ENCODE measurements around the gene B4GALT3. TPM values are rescaled to one million over a fixed set of nuclear protein-coding genes. Genes with fewer than 3 reads are reported as not detected.

The B4GALT3 gene
- total and polyA plus RNA-seq, 5 experiments from 2014 or later, result 35.4 to 97.4 (median 49.9) TPM

DNA sequence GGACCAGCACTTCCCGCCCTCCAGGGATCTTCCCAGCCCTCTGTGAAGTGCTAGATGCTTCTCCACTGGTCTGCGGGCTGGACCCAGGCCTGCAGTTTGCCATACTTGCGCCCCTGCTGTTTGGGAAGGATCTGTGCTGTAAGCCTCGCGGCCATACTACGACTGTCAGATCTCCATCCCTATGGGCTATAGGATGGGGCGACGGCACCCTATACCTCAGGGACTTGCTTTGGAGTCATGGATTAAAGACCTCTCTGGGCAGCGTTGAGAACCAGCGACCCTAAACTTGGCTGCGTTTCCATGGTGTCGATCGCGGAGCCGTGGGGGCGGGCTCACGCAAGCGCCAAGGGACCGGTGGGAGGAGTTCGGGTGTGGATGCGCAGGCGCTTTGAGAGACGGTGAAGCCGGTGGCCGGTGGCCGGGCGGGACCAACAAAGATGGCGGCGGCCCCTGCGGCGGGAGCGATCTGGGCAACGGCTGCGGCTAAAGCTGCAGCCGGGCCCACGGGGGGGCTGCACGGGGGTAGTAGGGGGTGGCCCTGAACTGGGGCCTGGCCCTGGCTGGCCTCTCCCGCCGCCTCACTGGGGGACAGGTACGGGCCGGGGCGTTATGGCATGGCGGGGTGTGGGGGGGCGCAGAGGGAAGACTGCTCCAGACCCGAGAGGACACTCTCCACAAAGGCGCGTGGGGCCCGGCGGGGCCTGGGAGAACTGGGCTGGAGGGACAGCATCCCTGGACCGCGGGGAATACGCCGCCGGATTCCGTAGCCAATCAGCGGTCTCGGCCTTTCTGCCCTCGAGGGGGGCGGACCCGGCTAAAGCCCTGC, 18.0 kb downstream of the B4GALT3 start, which contains the start of gene USP21:
USP21 (plus strand) TSS at position 414 of the 826 bp plus-strand sequence. CDS start 1,141 bp downstream, outside the sequence.
- H3K4me3 Mint-ChIP-seq, result peak within 1 kb of the TSS; percentile 88 to 97 (median 93)
- H3K9me3 Mint-ChIP-seq, result no peaks in the 10 kb centered on the region
- POLR2A ChIA-PET, result interaction anchor here (0.9 to 2.6 kb wide), 6 partner anchors 9 to 43 kb away, joined by 3 to 12 read pairs (median 4); partner anchors contain the start of genes B4GALT3, NDUFS2, NIT1 and PFDN2
- peak within 1 kb of the TSS; percentile 89 to 97 (median 96) for H3K27ac Mint-ChIP-seq
- DNase-seq, result peak; percentile 85 to 95 (median 91)
- ATAC-seq, result peak; percentile 89 to 90
- peaks cover 35 to 76% (median 66%) of the 10 kb centered on the region in 4 donors for H3K4me1 Mint-ChIP-seq
- peaks cover 0 to 46% (median 14%) of the 10 kb centered on the region in 3 donors for H3K36me3 Mint-ChIP-seq
- H3K27me3 Mint-ChIP-seq, result no peaks in the 10 kb centered on the region

DNA sequence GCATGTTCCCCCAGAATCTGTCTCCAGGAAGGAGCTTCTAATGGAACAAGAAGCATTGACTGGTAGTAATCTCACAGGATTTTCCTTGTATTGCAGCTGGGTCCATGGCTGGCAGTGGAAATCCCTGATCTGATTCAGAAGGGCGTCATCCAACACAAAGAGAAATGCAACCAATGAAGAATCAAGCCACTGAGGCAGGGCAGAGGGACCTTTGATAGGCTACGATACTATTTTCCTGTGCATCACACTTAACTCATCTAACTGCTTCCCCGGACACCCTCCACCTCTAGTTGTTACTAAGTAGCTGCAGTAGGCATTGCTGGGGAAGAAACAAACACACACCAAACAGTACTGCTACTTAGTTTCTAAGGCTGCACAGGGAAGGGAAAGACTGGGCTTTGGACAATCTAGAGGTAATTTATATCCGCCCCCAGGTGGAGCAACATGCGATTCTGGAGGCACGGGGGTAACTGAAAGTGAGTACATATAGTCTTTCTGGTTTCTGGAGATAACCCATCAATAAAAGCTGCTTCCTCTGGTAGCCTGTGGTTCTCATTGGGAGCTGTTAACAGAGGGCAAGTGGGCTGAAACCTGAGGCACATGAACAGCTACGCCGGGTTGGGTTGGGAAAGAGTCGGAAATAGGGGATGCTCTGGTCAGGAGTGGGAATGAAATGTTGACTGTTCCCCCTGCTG, 18.8 kb downstream of the B4GALT3 start:
- ATAC-seq, result no peak
- Mint-ChIP-seq H3K4me1 (peaks cover 38 to 80% (median 68%) of the 10 kb centered on the region in 4 donors), H3K4me3 (peak overlapping the region; percentile 88 to 97 (median 93)), H3K27ac (peak overlapping the region; percentile 89 to 97 (median 96)), H3K36me3 (peaks cover 5 to 37% (median 10%) of the 10 kb centered on the region in 3 donors), H3K9me3 (no peaks in the 10 kb centered on the region), H3K27me3 (peaks cover 0 to 1% (median 0%) of the 10 kb centered on the region in 5 donors)
- DNase-seq, result no peak
- POLR2A ChIA-PET, result interaction anchor here (0.6 to 2.6 kb wide), 11 partner anchors 8 to 374 kb away, joined by 3 to 12 read pairs (median 4); partner anchors contain the start of genes B4GALT3, DEDD, NDUFS2 and NIT1

DNA sequence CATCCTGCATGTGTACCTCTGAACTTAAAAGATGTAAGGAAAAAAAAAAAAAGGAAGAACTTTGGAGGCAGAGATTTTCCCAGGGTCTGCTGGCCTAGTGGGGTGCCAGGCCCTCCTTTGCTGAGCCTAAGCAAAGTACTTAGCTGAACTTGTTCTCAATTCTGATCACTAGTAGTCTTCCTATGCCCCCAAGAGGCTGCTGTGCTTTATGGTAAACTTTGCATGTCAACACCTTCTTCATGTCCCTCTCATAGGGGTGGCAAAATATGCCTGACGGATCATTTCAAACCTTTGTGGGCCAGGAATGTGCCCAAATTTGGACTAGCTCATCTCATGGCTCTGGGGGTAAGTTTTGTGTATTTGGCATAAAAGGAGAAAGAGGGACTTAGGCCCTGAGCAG, 19.4 kb downstream of the B4GALT3 start:
- DNase-seq (no peak), ATAC-seq (no peak)
- H3K27ac Mint-ChIP-seq, result peak overlapping the region in 9 of 10 donors; percentile 89 to 97 (median 96)
- peaks cover 33 to 79% (median 67%) of the 10 kb centered on the region in 4 donors for H3K4me1 Mint-ChIP-seq
- peak overlapping the region in 9 of 10 donors; percentile 3 to 97 (median 93) for H3K4me3 Mint-ChIP-seq
- no peaks in the 10 kb centered on the region for H3K9me3 Mint-ChIP-seq
- POLR2A ChIA-PET, result interaction anchor here (0.6 to 2.6 kb wide), 6 partner anchors 9 to 375 kb away, joined by 3 to 12 read pairs (median 4); partner anchors contain the start of genes B4GALT3, NIT1, PFDN2 and PPOX
- peaks cover 6 to 31% (median 7%) of the 10 kb centered on the region in 3 donors for H3K36me3 Mint-ChIP-seq
- H3K27me3 Mint-ChIP-seq, result peaks cover 0 to 1% (median 0%) of the 10 kb centered on the region in 5 donors

DNA sequence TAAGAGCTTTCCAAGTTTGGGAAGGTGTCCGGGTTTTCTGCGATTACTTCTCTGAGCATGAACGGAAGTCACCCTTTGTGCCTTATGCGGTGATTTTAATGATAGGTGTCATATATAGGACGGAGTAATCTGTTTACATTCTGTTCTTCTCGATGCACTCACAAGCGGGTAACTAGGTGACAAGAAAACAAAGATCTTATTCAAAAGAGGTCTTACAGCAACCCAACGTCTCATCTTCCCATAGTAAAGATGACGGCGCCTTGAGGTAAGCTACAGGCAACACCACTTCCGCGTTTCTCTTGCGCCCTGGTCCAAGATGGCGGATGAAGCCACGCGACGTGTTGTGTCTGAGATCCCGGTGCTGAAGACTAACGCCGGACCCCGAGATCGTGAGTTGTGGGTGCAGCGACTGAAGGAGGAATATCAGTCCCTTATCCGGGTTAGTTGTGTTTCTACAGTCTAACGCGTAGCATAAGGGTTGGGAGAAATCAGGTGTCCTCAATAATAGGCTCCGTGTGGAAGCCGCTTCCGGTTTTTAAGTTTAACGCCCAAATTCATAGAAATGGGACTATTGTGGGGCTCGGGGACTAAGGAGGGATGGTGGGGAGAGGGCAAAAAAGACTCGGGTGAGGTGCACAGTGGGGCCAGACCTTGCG, 23.5 kb downstream of the B4GALT3 start, which contains the start of gene UFC1:
UFC1 (plus strand) TSS at position 297 of the 656 bp plus-strand sequence; CDS start at position 317, 20 bp downstream.
- Mint-ChIP-seq H3K27me3 (peaks cover 0 to 1% (median 0%) of the 10 kb centered on the region in 5 donors), H3K36me3 (peaks cover 6 to 17% (median 6%) of the 10 kb centered on the region in 3 donors), H3K4me1 (peaks cover 14 to 39% (median 31%) of the 10 kb centered on the region in 4 donors), H3K4me3 (peak within 1 kb of the TSS; percentile 91 to 100 (median 98)), H3K9me3 (no peaks in the 10 kb centered on the region), H3K27ac (peak within 1 kb of the TSS; percentile 99 to 100 (median 100))
- ATAC-seq, result peak; percentile 91 to 94
- POLR2A ChIA-PET, result interaction anchor here (0.6 to 4.2 kb wide), 19 partner anchors 8 to 236 kb away, joined by 3 to 73 read pairs (median 5); partner anchors contain the start of genes ARHGAP30, B4GALT3, DEDD and NDUFS2
- peak; percentile 65 to 93 (median 84) for DNase-seq

DNA sequence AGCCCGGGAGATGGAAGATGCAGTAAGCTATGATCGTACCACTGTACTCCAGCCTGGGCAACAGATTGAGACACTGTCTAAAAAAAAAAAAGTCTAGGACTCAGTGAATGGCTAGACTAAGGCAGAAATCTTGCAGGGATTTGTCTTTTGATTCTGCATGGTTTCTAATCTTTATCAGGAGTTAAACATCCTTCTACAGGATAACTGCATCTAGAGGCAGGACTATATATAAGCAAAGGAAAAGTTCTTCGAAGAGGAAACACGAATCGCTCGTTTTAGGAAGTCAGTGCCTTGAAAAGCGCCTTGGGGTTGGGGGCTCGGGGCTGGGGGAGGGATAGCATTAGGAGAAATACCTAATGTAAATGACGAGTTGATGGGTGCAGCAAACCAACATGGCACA, 24.1 kb downstream of the B4GALT3 start:
- Mint-ChIP-seq H3K36me3 (peaks cover 6 to 17% (median 6%) of the 10 kb centered on the region in 3 donors), H3K27me3 (peaks cover 0 to 1% (median 0%) of the 10 kb centered on the region in 5 donors), H3K27ac (peak overlapping the region; percentile 90 to 100 (median 100)), H3K4me1 (peaks cover 12 to 33% (median 27%) of the 10 kb centered on the region in 4 donors), H3K9me3 (no peaks in the 10 kb centered on the region), H3K4me3 (peak overlapping the region; percentile 70 to 100 (median 98))
- ATAC-seq, result no peak
- POLR2A ChIA-PET, result interaction anchor here (0.6 to 4.2 kb wide), 18 partner anchors 9 to 236 kb away, joined by 3 to 73 read pairs (median 6); partner anchors contain the start of genes ARHGAP30, B4GALT3, DEDD and NDUFS2
- DNase-seq, result no peak

DNA sequence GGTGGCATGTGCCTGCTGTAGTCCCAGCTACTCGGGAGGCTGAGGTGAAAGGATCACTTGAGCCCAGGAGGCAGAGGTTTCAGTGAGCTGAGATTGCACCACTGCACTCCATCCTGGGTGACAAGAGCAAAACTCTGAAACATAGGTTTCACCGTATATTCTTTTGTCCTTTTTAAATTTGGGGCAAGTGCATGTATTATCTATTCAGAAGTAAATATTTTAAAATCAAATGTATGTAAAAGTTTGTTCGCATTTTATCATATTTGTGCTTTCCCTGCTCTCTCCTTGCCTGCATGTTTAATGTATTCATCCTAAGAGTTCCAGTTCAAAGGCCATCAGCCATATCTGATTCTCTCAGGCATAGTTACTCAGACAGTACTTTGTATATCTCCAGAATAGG, 31.5 kb downstream of the B4GALT3 start:
- no peak for ATAC-seq
- POLR2A ChIA-PET, result interaction anchor here (0.9 to 1.2 kb wide), 2 partner anchors 13 to 25 kb away, joined by 3 to 4 read pairs; no protein-coding TSS in a partner anchor
- no peaks in the 10 kb centered on the region for H3K4me1 Mint-ChIP-seq
- no peaks in the 10 kb centered on the region for H3K27me3 Mint-ChIP-seq
- no peak overlapping the region for H3K4me3 Mint-ChIP-seq
- H3K9me3 Mint-ChIP-seq, result no peaks in the 10 kb centered on the region
- no peak overlapping the region for H3K27ac Mint-ChIP-seq
- no peaks in the 10 kb centered on the region for H3K36me3 Mint-ChIP-seq
- no peak for DNase-seq

DNA sequence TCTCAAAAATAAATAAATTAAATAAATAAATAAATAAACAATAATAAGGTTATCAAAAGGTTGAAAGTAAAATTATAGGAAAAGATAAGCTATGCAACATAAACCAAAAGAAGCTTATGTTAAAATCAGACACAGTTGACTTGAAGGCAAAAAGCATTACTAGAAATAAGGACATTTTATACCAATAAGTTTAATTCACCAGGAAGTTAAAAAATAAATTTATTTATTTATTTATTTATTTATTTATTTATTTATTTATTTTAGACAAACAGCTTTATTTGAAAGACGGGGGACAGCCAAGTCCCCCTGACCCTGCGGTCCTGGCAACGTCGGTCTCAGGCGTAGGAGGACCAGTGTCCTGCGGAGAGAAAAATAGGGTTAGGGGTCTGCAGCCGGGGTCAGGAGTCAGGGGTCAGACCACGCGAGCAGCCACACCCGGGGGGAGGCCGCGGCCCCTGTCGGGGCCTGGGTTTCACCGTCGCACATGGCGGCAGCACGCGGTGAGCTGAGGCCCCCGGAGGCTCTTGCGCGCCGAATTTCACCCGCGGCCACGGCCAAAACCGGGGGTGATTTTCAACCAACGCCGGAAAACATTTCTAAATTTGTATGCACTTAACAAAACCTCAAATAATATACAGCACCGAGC, 36.4 kb downstream of the B4GALT3 start:
- H3K9me3 Mint-ChIP-seq, result no peaks in the 10 kb centered on the region
- H3K4me1 Mint-ChIP-seq, result peaks cover 0 to 17% (median 11%) of the 10 kb centered on the region in 4 donors
- DNase-seq (no peak), ATAC-seq (no peak)
- H3K36me3 Mint-ChIP-seq, result no peaks in the 10 kb centered on the region
- H3K27me3 Mint-ChIP-seq, result no peaks in the 10 kb centered on the region
- POLR2A ChIA-PET, result interaction anchor here (0.6 to 3.5 kb wide), 4 partner anchors 9 to 825 kb away, joined by 3 to 14 read pairs (median 4); partner anchors contain the start of gene DEDD
- no peak overlapping the region for H3K27ac Mint-ChIP-seq
- H3K4me3 Mint-ChIP-seq, result no peak overlapping the region

DNA sequence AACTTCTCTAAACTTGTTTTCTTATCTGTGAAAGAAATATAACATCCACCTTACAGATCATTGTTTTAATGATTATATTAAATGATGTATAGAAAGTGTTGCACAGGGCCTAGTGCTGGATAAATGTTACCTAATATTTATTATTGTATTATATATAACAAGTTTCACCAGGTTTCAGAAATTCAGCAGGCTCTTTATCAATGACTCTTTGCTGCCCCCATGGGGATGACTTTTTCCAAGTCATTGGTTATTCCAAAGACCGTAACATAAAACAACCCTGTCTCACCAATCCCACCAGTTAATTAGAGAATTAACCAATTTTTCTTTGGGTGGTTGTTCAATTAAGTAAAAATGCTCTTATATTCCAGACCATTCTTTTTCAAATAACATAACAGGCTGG, 37.5 kb downstream of the B4GALT3 start:
- ATAC-seq (peak; percentile 54 to 59), DNase-seq (peak in 5 of 10 donors; percentile 20 to 53 (median 45))
- H3K27me3 Mint-ChIP-seq, result no peaks in the 10 kb centered on the region
- peaks cover 7 to 23% (median 16%) of the 10 kb centered on the region in 4 donors for H3K4me1 Mint-ChIP-seq
- H3K9me3 Mint-ChIP-seq, result no peaks in the 10 kb centered on the region
- no peak overlapping the region for H3K4me3 Mint-ChIP-seq
- no peak overlapping the region for H3K27ac Mint-ChIP-seq
- POLR2A ChIA-PET, result interaction anchor here (3.5 kb wide), 1 partner anchor 8 kb away, joined by 14 read pairs; the partner anchor contains the start of gene DEDD
- no peaks in the 10 kb centered on the region for H3K36me3 Mint-ChIP-seq

DNA sequence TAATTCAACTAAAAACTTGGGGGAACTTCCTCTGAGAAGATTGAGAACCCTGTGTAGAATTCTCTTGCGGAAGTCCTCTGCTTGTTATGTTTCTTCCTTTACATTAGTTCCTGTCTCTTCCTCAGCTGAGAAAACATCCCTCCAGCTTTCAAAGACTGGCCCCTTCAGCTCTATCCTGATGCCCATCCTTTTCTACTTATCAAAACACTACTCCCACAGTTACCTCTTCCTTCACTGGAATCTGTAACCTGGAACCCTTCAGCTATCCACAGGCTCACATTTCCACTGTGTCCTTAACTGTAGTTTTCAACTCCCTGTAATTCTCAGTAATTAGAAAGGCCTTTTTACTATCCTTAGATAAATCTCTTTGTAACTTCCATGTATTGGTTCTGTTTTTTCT, 38.9 kb downstream of the B4GALT3 start:
- DNase-seq, result no peak
- Mint-ChIP-seq H3K27ac (peak overlapping the region in 9 of 10 donors; percentile 7 to 87 (median 58)), H3K36me3 (no peaks in the 10 kb centered on the region), H3K4me3 (peak overlapping the region in 1 of 10 donors; percentile 9), H3K27me3 (no peaks in the 10 kb centered on the region), H3K4me1 (peaks cover 7 to 24% (median 17%) of the 10 kb centered on the region in 4 donors), H3K9me3 (no peaks in the 10 kb centered on the region)
- ATAC-seq, result no peak
- POLR2A ChIA-PET, result interaction anchor here (1.0 to 1.5 kb wide), 2 partner anchors 9 to 15 kb away, joined by 4 read pairs; partner anchors contain the start of gene UFC1

DNA sequence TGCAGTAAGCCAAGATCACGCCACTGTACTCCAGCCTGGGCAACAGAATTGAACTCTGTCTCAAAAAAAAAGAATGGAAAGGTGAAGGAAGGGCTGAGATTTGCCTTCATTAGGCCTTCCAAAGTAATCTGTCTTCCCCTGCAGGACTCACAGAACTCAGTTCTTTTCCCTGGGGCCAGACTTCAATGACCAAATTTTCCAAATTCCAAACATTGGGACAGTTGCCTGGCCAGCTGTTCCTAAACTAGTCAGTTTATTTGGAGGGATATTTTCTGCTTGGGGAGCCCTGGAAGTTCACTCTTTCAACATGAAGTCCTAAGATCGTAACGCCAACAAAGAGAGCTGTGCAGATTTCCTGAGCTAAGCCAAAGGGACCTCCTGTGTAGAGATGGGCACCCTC, 39.4 kb downstream of the B4GALT3 start:
- POLR2A ChIA-PET, result interaction anchor here (1.0 to 1.5 kb wide), 3 partner anchors 9 to 64 kb away, joined by 3 to 4 read pairs (median 4); partner anchors contain the start of genes NDUFS2 and UFC1
- H3K27me3 Mint-ChIP-seq, result no peaks in the 10 kb centered on the region
- peaks cover 7 to 24% (median 17%) of the 10 kb centered on the region in 4 donors for H3K4me1 Mint-ChIP-seq
- no peaks in the 10 kb centered on the region for H3K9me3 Mint-ChIP-seq
- no peak for DNase-seq
- H3K4me3 Mint-ChIP-seq, result no peak overlapping the region
- ATAC-seq, result no peak
- H3K27ac Mint-ChIP-seq, result peak overlapping the region in 1 of 10 donors; percentile 43
- H3K36me3 Mint-ChIP-seq, result no peaks in the 10 kb centered on the region

All from naive thymus-derived CD8-positive, alpha-beta T cell (primary cell).